Motor neuron (in vitro differentiated cells): ENCODE measurements around the gene HMGN5. TPM values are rescaled to one million over a fixed set of nuclear protein-coding genes. Genes with fewer than 3 reads are reported as not detected.

Experiments
- total RNA-seq, 8 experiments: library from RNA; unstranded; fragments of 300-600 nt; gene quantifications; 2 replicates each; pipeline versions ENCODE4 v1.2.3 to v1.2.4, GENCODE V29; 2022

The HMGN5 gene
- total RNA-seq, 8 experiments from 2014 or later, result 1.5 to 15.3 (median 2.3) TPM

Other genes starting within 250 kb of the HMGN5 start
- gene SH3BGRL, start 189 bp upstream of the HMGN5 start, total RNA-seq, result 100 to 1,000 TPM in 2 of 8 experiments, 10 to 100 TPM in 6; 57.5 to 117 (median 73.0) TPM